GM19372 (cell line): ENCODE data around the gene PIK3CA.
"Not testable (repeated sequence)": the region's sequence is repeated elsewhere in the genome, so short reads cannot be mapped to it uniquely, and the experiment has no call there.

ENCODE experiments used
- ATAC-seq: cut with Tn5 transposase; IDR thresholded peaks from one replicate; pipeline ENCODE4 v1.9.1; 2021; ENCODE audit warnings: mild to moderate bottlenecking, low read depth, moderate library complexity; ENCODE audit not compliant: unreplicated experiment

PIK3CA gene

GRCh38 chr3:179147873-179148615 lies at the start of gene PIK3CA:
Gene PIK3CA, plus strand, starts transcription at chr3:179148357. Its CDS starts 50,469 bp downstream, at chr3:179198826.
- ATAC-seq = peak; percentile 74

- no peak for ATAC-seq
Measured at GRCh38 chr3:179098388-179099077, 49.6 kb upstream of the PIK3CA start.

GRCh38 chr3:179100652-179101051 lies 47.5 kb upstream of the PIK3CA start:
- no peak for ATAC-seq

- ATAC-seq = no peak
Measured at GRCh38 chr3:179105881-179106280, 42.3 kb upstream of the PIK3CA start.

GRCh38 chr3:179107617-179108016 lies 40.5 kb upstream of the PIK3CA start:
- no peak for ATAC-seq

- ATAC-seq = no peak
Measured at GRCh38 chr3:179108086-179108485, 40.1 kb upstream of the PIK3CA start.

- no peak for ATAC-seq
Measured at GRCh38 chr3:179113903-179114302, 34.3 kb upstream of the PIK3CA start.

GRCh38 chr3:179115444-179115843 lies 32.7 kb upstream of the PIK3CA start:
- not testable (repeated sequence) for ATAC-seq

GRCh38 chr3:179116816-179117215 lies 31.3 kb upstream of the PIK3CA start:
- ATAC-seq = no peak

GRCh38 chr3:179132191-179132890 lies 15.8 kb upstream of the PIK3CA start:
- ATAC-seq = not testable (repeated sequence)

- no peak for ATAC-seq
Measured at GRCh38 chr3:179133575-179133974, 14.6 kb upstream of the PIK3CA start.

GRCh38 chr3:179136195-179136594 lies 12.0 kb upstream of the PIK3CA start:
- no peak for ATAC-seq

- ATAC-seq = no peak
Measured at GRCh38 chr3:179141890-179142289, 6.3 kb upstream of the PIK3CA start.

- ATAC-seq = no peak
Measured at GRCh38 chr3:179146911-179147513, 1.1 kb upstream of the PIK3CA start.

GRCh38 chr3:179147514-179147872 lies 664 bp upstream of the PIK3CA start:
- ATAC-seq = peak; percentile 25

GRCh38 chr3:179148616-179149405 lies 654 bp downstream of the PIK3CA start:
- ATAC-seq = peak; percentile 21

- no peak for ATAC-seq
Measured at GRCh38 chr3:179149406-179149867, 1.3 kb downstream of the PIK3CA start.

- ATAC-seq = no peak
Measured at GRCh38 chr3:179149951-179150350, 1.8 kb downstream of the PIK3CA start.

GRCh38 chr3:179150610-179151009 lies 2.5 kb downstream of the PIK3CA start:
- ATAC-seq = no peak

GRCh38 chr3:179151474-179151873 lies 3.3 kb downstream of the PIK3CA start:
- ATAC-seq = no peak
